Endothelial cell of umbilical vein (primary cell): Measurements from ENCODE around the gene HDAC4. TPM values are rescaled to one million over a fixed set of nuclear protein-coding genes. Genes with fewer than 3 reads are reported as not detected.

Experiments
- BruUV-seq: library from RNA; stranded (reverse); fragments of 400-500 nt; replicated peaks from 2 replicates; lab custom pipeline; 2021; lab: Mats Ljungman, UMichigan
- CTCF ChIA-PET: fragments of 300-600, 350-600 bp; sonication (Branson Sonifier 250); formaldehyde crosslinking; loops from one replicate; lab custom pipeline; 2021; ENCODE audit warnings: antibody characterized with exemption, inconsistent platforms; lab: Charles Lee
- POLR2A ChIA-PET: fragments of 300-600, 350-600 bp; sonication (Branson Sonifier 250); formaldehyde crosslinking; loops from one replicate; lab custom pipeline; 2021; ENCODE audit warnings: antibody characterized with exemption, inconsistent platforms; lab: Charles Lee
- DNase-seq: peaks from one replicate; pipeline ENCODE4 v3.0.0-alpha.2; 2011; ENCODE audit warnings: low read depth, low spot score
- FAIRE-seq: peaks from 2 replicates; lab custom pipeline; 2011; peaks lifted over from hg19 to GRCh38; lab: Jason Lieb, UNC
- H2AFZ ChIP-seq: 2 replicates; pipeline ENCODE4 v1.6.0; 2012; ENCODE audit warnings: low read depth, low read length, control low read depth, inconsistent platforms
- H3K27ac ChIP-seq: 2 replicates; pipeline ENCODE4 v1.5.1; 2011; ENCODE audit warnings: low read depth, mild to moderate bottlenecking, control low read depth, low read length, moderate library complexity; ENCODE audit not compliant: insufficient read depth
- H3K27me3 ChIP-seq, 2 experiments: 2 replicates each; pipeline versions ENCODE4 v1.6.0 to v1.6.1; 2011; ENCODE audit warnings: low read length in 2 of 2, mixed read lengths in 1 of 2; ENCODE audit not compliant: control insufficient read depth in 2 of 2, insufficient read depth in 2 of 2
- H3K36me3 ChIP-seq, 2 experiments: 2 replicates in 1 of 2; 3 replicates in 1 of 2; pipeline ENCODE4 v1.5.1; 2011; ENCODE audit warnings: low read length in 2 of 2, mild to moderate bottlenecking in 1 of 2, moderate library complexity in 1 of 2; ENCODE audit not compliant: control insufficient read depth in 2 of 2, insufficient read depth in 2 of 2; ENCODE audit errors: extremely low read depth in 1 of 2
- H3K4me1 ChIP-seq: 3 replicates; pipeline ENCODE4 v1.5.1; 2011; ENCODE audit warnings: mild to moderate bottlenecking, low read length; ENCODE audit not compliant: control insufficient read depth, insufficient read depth; ENCODE audit errors: extremely low read depth
- H3K4me2 ChIP-seq: 2 replicates; pipeline ENCODE4 v1.6.1; 2011; ENCODE audit warnings: low read length, control low read depth, mixed read lengths; ENCODE audit not compliant: insufficient read depth
- H3K4me3 ChIP-seq, 3 experiments: fragments of 200-600 bp in 1 of 3; sonication (generic), shearing (Covaris generic) in 1 of 3; replicated peaks in 1 of 3; 2 replicates each; pipeline ENCODE4 v1.5.1; 2011 to 2016; ENCODE audit warnings: control low read depth in 3 of 3, low read length in 3 of 3, mild to moderate bottlenecking in 2 of 3, inconsistent platforms in 1 of 3, low read depth in 1 of 3, moderate library complexity in 1 of 3; ENCODE audit not compliant: insufficient read depth in 1 of 3
- H3K79me2 ChIP-seq: 2 replicates; pipeline ENCODE4 v1.6.0; 2012; ENCODE audit warnings: low read length, inconsistent platforms; ENCODE audit not compliant: control insufficient read depth, insufficient read depth
- H3K9ac ChIP-seq: replicated peaks from 2 replicates; pipeline ENCODE3; 2011; ENCODE audit warnings: low read length, control low read depth; ENCODE audit not compliant: insufficient read depth; ENCODE audit errors: extremely low read depth
- H3K9me1 ChIP-seq: replicated peaks from 3 replicates; pipeline ENCODE4 v1.6.0; 2011; ENCODE audit warnings: mild to moderate bottlenecking, low read length; ENCODE audit not compliant: control insufficient read depth, insufficient read depth; ENCODE audit errors: extremely low read depth
- H3K9me3 ChIP-seq: replicated peaks from 2 replicates; pipeline ENCODE4 v1.5.1; 2012; ENCODE audit warnings: low read length, inconsistent platforms; ENCODE audit not compliant: control insufficient read depth, insufficient read depth
- H4K20me1 ChIP-seq: replicated peaks from 2 replicates; pipeline ENCODE3; 2011; ENCODE audit warnings: mild to moderate bottlenecking, low read length; ENCODE audit not compliant: control insufficient read depth, insufficient read depth; ENCODE audit errors: extremely low read depth
- CTCF ChIP-seq, 2 donors: IDR thresholded peaks; 1 replicate in 1 of 2; 2 replicates in 1 of 2; pipeline ENCODE4 v1.5.1; 2011; ENCODE audit warnings: low read length in 2 of 2, mild to moderate bottlenecking in 2 of 2, moderate library complexity in 2 of 2, control low read depth in 1 of 2, inconsistent platforms in 1 of 2, low read depth in 1 of 2; ENCODE audit not compliant: insufficient read depth in 1 of 2; ENCODE audit errors: extremely low read depth in 1 of 2
- EZH2 ChIP-seq: IDR thresholded peaks from 2 replicates; pipeline ENCODE4 v1.6.1; 2012; ENCODE audit warnings: borderline replicate concordance, low read depth, mild to moderate bottlenecking, moderate library complexity, low read length, inconsistent platforms; ENCODE audit not compliant: severe bottlenecking
- FOS ChIP-seq: IDR thresholded peaks from 2 replicates; pipeline ENCODE4 v1.6.1; 2011; ENCODE audit warnings: mild to moderate bottlenecking, low read length, moderate library complexity, borderline replicate concordance; ENCODE audit not compliant: insufficient read depth
- GATA2 ChIP-seq: IDR thresholded peaks from 2 replicates; pipeline ENCODE4 v1.7.0; 2011; ENCODE audit warnings: low read depth, mild to moderate bottlenecking, moderate library complexity, mixed read lengths, low read length; ENCODE audit not compliant: insufficient read length, insufficient read depth
- JUN ChIP-seq: IDR thresholded peaks from 2 replicates; pipeline ENCODE4 v1.6.1; 2011; ENCODE audit warnings: borderline replicate concordance, low read depth; ENCODE audit not compliant: insufficient read length, insufficient read depth
- MYC ChIP-seq: IDR thresholded peaks from one replicate; pipeline ENCODE4 v1.6.1; 2011; ENCODE audit warnings: mild to moderate bottlenecking, low read depth, low read length
- POLR2A ChIP-seq: IDR thresholded peaks from 2 replicates; pipeline ENCODE4 v1.6.1; 2012; ENCODE audit warnings: low read depth, mild to moderate bottlenecking, control low read depth, low read length
- POLR2AphosphoS5 ChIP-seq: IDR thresholded peaks from 2 replicates; pipeline ENCODE4 v1.6.1; 2012; ENCODE audit warnings: low read depth, mild to moderate bottlenecking, control low read depth, low read length, moderate library complexity; ENCODE audit not compliant: insufficient read depth
- dilution Hi-C: fragments of 300-500 bp; cut with MboI; formaldehyde crosslinking; loops from one replicate; pipeline ENCODE4 v1.15.0; 2019; ENCODE audit warnings: low sequenced_read_pairs; ENCODE audit not compliant: extremely low pct_ligation_motif_present
- intact Hi-C: fragments of 100-400 bp; cut with micrococcal nuclease; formaldehyde crosslinking; loops from one replicate; pipeline ENCODE4 v1.10.0; 2022
- polyA plus RNA-seq, 4 experiments: library from polyadenylated mRNA; depleted of rRNA in 3 of 4; stranded (reverse) in 3 of 4; unstranded in 1 of 4; fragments of >200 nt; gene quantifications; 2 replicates each; pipeline versions ENCODE4 v1.2.1 to v1.2.3, GENCODE V29; 2011 to 2012; ENCODE audit warnings: missing spikeins in 1 of 4
- total RNA-seq: library from RNA; stranded (reverse); gene quantifications from 2 replicates; pipeline ENCODE4 v1.2.3, GENCODE V29; 2021
- TF ChIP-seq, protein P1 (sequence below): IDR thresholded peaks from 2 replicates; pipeline ENCODE4 v1.6.1; 2011; ENCODE audit not compliant: insufficient read depth, insufficient read length

The HDAC4 gene
- total and polyA plus RNA-seq, 2 donors (not counting 3 experiments of a cell fraction or from before 2014, with no cell fraction given): 13.4 to 33.0 TPM

- H3K27ac ChIP-seq: no peak overlapping the region
- DNase-seq: no peak
- ChIA-PET POLR2A (no interaction called here), CTCF (no interaction called here)
- no peaks in the 10 kb centered on the region for H3K4me1 ChIP-seq
- intact Hi-C loops: no loop called here
- H3K9ac ChIP-seq: no peak overlapping the region
- TF ChIP-seq CTCF (IDR thresholded peaks at IDR 0.05; ENCODE audit: extremely low read depth in 1 of 2, insufficient read depth in 1 of 2, low read depth in 1 of 2, low read length in 2 of 2) (no peak), MYC (no peak), FOS (no peak), POLR2AphosphoS5 (no peak), EZH2 (no peak), GATA2 (no peak), POLR2A (no peak), JUN (no peak)
- TF ChIP-seq, protein P1, sequence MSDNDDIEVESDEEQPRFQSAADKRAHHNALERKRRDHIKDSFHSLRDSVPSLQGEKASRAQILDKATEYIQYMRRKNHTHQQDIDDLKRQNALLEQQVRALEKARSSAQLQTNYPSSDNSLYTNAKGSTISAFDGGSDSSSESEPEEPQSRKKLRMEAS: no peak
- no peaks in the 10 kb centered on the region for H3K79me2 ChIP-seq
- H3K4me3 ChIP-seq: no peak overlapping the region
- no peak overlapping the region for H3K4me2 ChIP-seq
- no peaks in the 10 kb centered on the region for H4K20me1 ChIP-seq
- no peaks in the 10 kb centered on the region for H3K9me3 ChIP-seq
- no peaks in the 10 kb centered on the region for H3K27me3 ChIP-seq
- no TSS peak for BruUV-seq
- dilution Hi-C loops: no loop called here
- H3K36me3 ChIP-seq: peaks cover 0 to 4% of the 10 kb centered on the region in 2 experiments
- H2AFZ ChIP-seq: no peak overlapping the region
- FAIRE-seq: no peak
- no peaks in the 10 kb centered on the region for H3K9me1 ChIP-seq
Measured at GRCh38 chr2:239162976-239163687, 237.7 kb downstream of the HDAC4 start.
